Tibial nerve (tissue), 3 donors: ENCODE measurements around the gene PLEKHA6.

Experiments
- POLR2A ChIP-seq, 2 donors: fragments of 450-650 bp; IDR thresholded peaks; one replicate each; pipeline ENCODE4 v1.6.1; 2017; ENCODE audit warnings: antibody characterized with exemption in 2 of 2, mild to moderate bottlenecking in 2 of 2, moderate library complexity in 2 of 2
- TF ChIP-seq, protein P1 (sequence below), 5 experiments: fragments of 200-600 bp in 3 of 5; fragments of 450-650 bp in 2 of 5; sonication (generic) in 3 of 5; IDR thresholded peaks; one replicate each; pipeline ENCODE4 v1.5.1; 2016 to 2019; ENCODE audit warnings: antibody characterized with exemption in 5 of 5, mild to moderate bottlenecking in 3 of 5, moderate library complexity in 2 of 5

DNA sequence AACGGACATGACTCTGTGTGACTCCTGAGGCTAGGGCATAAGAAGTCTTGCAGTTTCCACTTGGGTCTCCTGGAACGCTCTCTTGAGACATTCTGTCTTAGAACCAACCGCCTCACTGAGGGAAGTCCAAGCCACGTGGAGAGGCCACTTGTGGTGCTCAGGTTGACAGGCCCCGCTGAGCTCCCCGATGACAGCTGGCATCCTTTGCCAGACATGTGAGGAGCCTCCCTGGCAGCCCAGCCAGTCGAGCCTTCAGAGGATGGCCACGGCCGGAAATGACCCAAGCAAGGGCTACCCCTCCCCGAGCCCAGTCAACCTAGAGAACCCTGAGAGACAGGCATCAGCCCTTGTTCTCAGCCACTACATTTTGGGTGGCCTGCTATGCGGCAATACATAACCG lies 20.7 kb downstream of the PLEKHA6 start:
- TF ChIP-seq, protein P1, sequence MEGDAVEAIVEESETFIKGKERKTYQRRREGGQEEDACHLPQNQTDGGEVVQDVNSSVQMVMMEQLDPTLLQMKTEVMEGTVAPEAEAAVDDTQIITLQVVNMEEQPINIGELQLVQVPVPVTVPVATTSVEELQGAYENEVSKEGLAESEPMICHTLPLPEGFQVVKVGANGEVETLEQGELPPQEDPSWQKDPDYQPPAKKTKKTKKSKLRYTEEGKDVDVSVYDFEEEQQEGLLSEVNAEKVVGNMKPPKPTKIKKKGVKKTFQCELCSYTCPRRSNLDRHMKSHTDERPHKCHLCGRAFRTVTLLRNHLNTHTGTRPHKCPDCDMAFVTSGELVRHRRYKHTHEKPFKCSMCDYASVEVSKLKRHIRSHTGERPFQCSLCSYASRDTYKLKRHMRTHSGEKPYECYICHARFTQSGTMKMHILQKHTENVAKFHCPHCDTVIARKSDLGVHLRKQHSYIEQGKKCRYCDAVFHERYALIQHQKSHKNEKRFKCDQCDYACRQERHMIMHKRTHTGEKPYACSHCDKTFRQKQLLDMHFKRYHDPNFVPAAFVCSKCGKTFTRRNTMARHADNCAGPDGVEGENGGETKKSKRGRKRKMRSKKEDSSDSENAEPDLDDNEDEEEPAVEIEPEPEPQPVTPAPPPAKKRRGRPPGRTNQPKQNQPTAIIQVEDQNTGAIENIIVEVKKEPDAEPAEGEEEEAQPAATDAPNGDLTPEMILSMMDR (IDR thresholded peaks at IDR 0.05), result no peak
- TF ChIP-seq POLR2A (IDR thresholded peaks at IDR 0.05), result no peak
